HepG2 (cell line): ENCODE data around the gene TSKU. TPM values are rescaled to one million over a fixed set of nuclear protein-coding genes. Genes with fewer than 3 reads are reported as not detected.

Experiments
- ATAC-seq: fragments of 200-7000 bp; cut with Tn5 transposase; 3 replicates; pipeline ENCODE4 v1.9.1; 2020; ENCODE audit warnings: mild to moderate bottlenecking, moderate library complexity
- BruUV-seq: library from RNA; stranded (reverse); fragments of 400-500 nt; replicated peaks from 2 replicates; lab custom pipeline; 2021; lab: Mats Ljungman, UMichigan
- CTCF ChIA-PET: fragments of 300-600 bp; formaldehyde crosslinking; extraction: SDS; loops from one replicate; lab custom pipeline; 2021; ENCODE audit warnings: low total read pairs, inconsistent platforms, low intra/inter-chr PET ratio; lab: Yijun Ruan, JAX
- POLR2A ChIA-PET: fragments of 350-600 bp; sonication (Branson Sonifier 250); formaldehyde crosslinking; loops from one replicate; lab custom pipeline; 2020; ENCODE audit warnings: antibody characterized with exemption, inconsistent platforms; lab: Yijun Ruan, JAX
- DNase-seq: peaks from one replicate; pipeline ENCODE4 v3.0.0-alpha.2; 2015; ENCODE audit warnings: low spot score
- FAIRE-seq: peaks from 3 replicates; lab custom pipeline; 2011; peaks lifted over from hg19 to GRCh38; lab: Jason Lieb, UNC
- H2AFZ ChIP-seq: one replicate; pipeline ENCODE4 v1.6.1; 2011; ENCODE audit warnings: low read length, inconsistent platforms
- H3K27ac ChIP-seq: fragments of 300-600 bp; 3 replicates; pipeline ENCODE4 v1.8.0; 2011; ENCODE audit warnings: mixed run types, mild to moderate bottlenecking, mixed read lengths, low read length, inconsistent platforms; ENCODE audit not compliant: insufficient read depth; ENCODE audit errors: extremely low read length
- H3K27me3 ChIP-seq, 2 experiments: fragments of 200-600 bp in 1 of 2; 2 replicates in 1 of 2; 3 replicates in 1 of 2; pipeline versions ENCODE4 v1.6.0 to v1.8.0; 2011; ENCODE audit warnings: low read length in 2 of 2, mild to moderate bottlenecking in 2 of 2, moderate library complexity in 2 of 2, inconsistent platforms in 1 of 2; ENCODE audit not compliant: insufficient read depth in 2 of 2, control insufficient read depth in 1 of 2
- H3K36me3 ChIP-seq, 2 experiments: fragments of 200-600 bp in 1 of 2; replicated peaks in 1 of 2; 2 replicates in 1 of 2; 3 replicates in 1 of 2; pipeline versions ENCODE4 v1.5.1 to v1.8.0; 2011; ENCODE audit warnings: low read length in 2 of 2, inconsistent platforms in 1 of 2; ENCODE audit not compliant: insufficient read depth in 2 of 2, control insufficient read depth in 1 of 2
- H3K4me1 ChIP-seq: 2 replicates; pipeline ENCODE4 v1.5.1; 2012; ENCODE audit warnings: low read length, inconsistent platforms; ENCODE audit not compliant: insufficient read depth
- H3K4me2 ChIP-seq: 2 replicates; pipeline ENCODE4 v1.6.0; 2011; ENCODE audit warnings: low read depth, low read length, inconsistent platforms
- H3K4me3 ChIP-seq, 3 experiments: fragments of 200-600 bp in 1 of 3; sonication (generic), shearing (Covaris generic) in 1 of 3; replicated peaks in 1 of 3; 2 replicates each; pipeline ENCODE4 v1.5.1; 2011 to 2016; ENCODE audit warnings: low read length in 3 of 3, inconsistent platforms in 2 of 3, low read depth in 2 of 3, mild to moderate bottlenecking in 2 of 3, control low read depth in 1 of 3, mixed read lengths in 1 of 3; ENCODE audit not compliant: insufficient read depth in 1 of 3
- H3K79me2 ChIP-seq: one replicate; pipeline ENCODE4 v1.6.1; 2011; ENCODE audit warnings: low read length, inconsistent platforms; ENCODE audit not compliant: insufficient read depth
- H3K9ac ChIP-seq: 2 replicates; pipeline ENCODE4 v1.6.0; 2011; ENCODE audit warnings: mild to moderate bottlenecking, low read depth, low read length, inconsistent platforms; ENCODE audit not compliant: insufficient read depth
- H3K9me3 ChIP-seq: 2 replicates; pipeline ENCODE4 v1.5.1; 2012; ENCODE audit warnings: mild to moderate bottlenecking, low read length
- H4K20me1 ChIP-seq: 2 replicates; pipeline ENCODE4 v1.6.0; 2011; ENCODE audit warnings: inconsistent platforms, mild to moderate bottlenecking, low read length, moderate library complexity; ENCODE audit not compliant: insufficient read depth
- EZH2 ChIP-seq: conservative IDR thresholded peaks from 2 replicates; pipeline ENCODE4 v1.6.1; 2012; ENCODE audit warnings: mild to moderate bottlenecking, low read depth, low read length, moderate library complexity
- GATAD1 ChIP-seq: IDR thresholded peaks from 2 replicates; pipeline ENCODE4 v1.6.1; 2016; ENCODE audit warnings: missing genetic modification reagents, missing compliant biosample characterization
- HOXA3 ChIP-seq: sonication (generic); formaldehyde crosslinking; IDR thresholded peaks from 2 replicates; pipeline ENCODE4 v1.5.0; 2020; ENCODE audit warnings: missing genetic modification reagents
- NFYC ChIP-seq: IDR thresholded peaks from 2 replicates; pipeline ENCODE4 v1.6.1; 2016; ENCODE audit warnings: missing genetic modification reagents, missing compliant biosample characterization
- RBAK ChIP-seq: sonication (generic); formaldehyde crosslinking; IDR thresholded peaks from 2 replicates; pipeline ENCODE4 v1.5.1; 2020; ENCODE audit warnings: mild to moderate bottlenecking, missing genetic modification reagents
- SNRNP70 ChIP-seq: fragments of 200-400 bp; formaldehyde crosslinking; IDR thresholded peaks from 2 replicates; pipeline ENCODE4 v1.6.1; 2017; ENCODE audit warnings: mild to moderate bottlenecking, low read depth, low read length, moderate library complexity
- SOX6 ChIP-seq, 2 experiments: fragments of 450-650 bp in 1 of 2; sonication (generic) in 1 of 2; formaldehyde crosslinking in 1 of 2; IDR thresholded peaks; 2 replicates each; pipeline versions ENCODE4 v1.4.0 to v1.6.1; 2017 to 2020; ENCODE audit warnings: antibody characterized with exemption in 1 of 2, mild to moderate bottlenecking in 1 of 2, missing genetic modification reagents in 1 of 2
- TSC22D2 ChIP-seq: sonication (generic); formaldehyde crosslinking; IDR thresholded peaks from 2 replicates; pipeline ENCODE4 v1.5.1; 2020; ENCODE audit warnings: missing genetic modification reagents, mild to moderate bottlenecking, borderline replicate concordance
- XRCC5 ChIP-seq: fragments of 200-400 bp; formaldehyde crosslinking; optimal IDR thresholded peaks from 2 replicates; pipeline ENCODE3; 2017; ENCODE audit warnings: mild to moderate bottlenecking, low read length
- ZEB1 ChIP-seq: IDR thresholded peaks from 2 replicates; pipeline ENCODE4 v1.6.1; 2012; ENCODE audit warnings: mild to moderate bottlenecking, low read depth, inconsistent platforms; ENCODE audit not compliant: insufficient replicate concordance
- ZNF121 ChIP-seq: sonication (generic); formaldehyde crosslinking; IDR thresholded peaks from 2 replicates; pipeline ENCODE4 v1.5.0; 2020; ENCODE audit warnings: mild to moderate bottlenecking, missing genetic modification reagents
- ZNF260 ChIP-seq: sonication (generic); formaldehyde crosslinking; IDR thresholded peaks from 2 replicates; pipeline ENCODE4 v1.4.0; 2020; ENCODE audit warnings: missing genetic modification reagents, low read depth, mild to moderate bottlenecking, borderline replicate concordance
- WGBS: methylation state at CpG from one replicate; pipeline ENCODE4 v1.1.6; 2017; ENCODE audit warnings: low lambda C conversion rate; 5-methylcytosine and 5-hydroxymethylcytosine counted together
- in situ Hi-C: cut with HindIII; loops from 2 replicates; pipeline ENCODE4 v1.10.0; 2017; ENCODE audit warnings: low pct_unique_long_range_greater_than_20kb; ENCODE audit not compliant: extremely low pct_ligation_motif_present
- intact Hi-C: fragments of 100-400 bp; cut with micrococcal nuclease; formaldehyde crosslinking; loops from one replicate; pipeline ENCODE4 v1.10.0; 2022; ENCODE audit not compliant: unreplicated experiment
- polyA plus RNA-seq, 8 experiments: library from polyadenylated mRNA; depleted of rRNA in 3 of 8; stranded (reverse) in 7 of 8; unstranded in 1 of 8; fragments of >200 nt; fragmentation: Illumina TruSeq in 4 of 8; extraction: Trizol in 4 of 8; gene quantifications; 2 replicates each; pipeline versions ENCODE4 v1.2.1 to v1.2.3, GENCODE V29; 2011 to 2016; ENCODE audit warnings: low read depth in 4 of 8, missing spikeins in 1 of 8, mixed read lengths in 1 of 8; ENCODE audit not compliant: insufficient read depth in 1 of 8
- total RNA-seq, 5 experiments: library from RNA; depleted of rRNA; stranded (reverse); fragments of >200 nt; fragmentation: Illumina TruSeq; extraction: Trizol; gene quantifications; 2 replicates each; pipeline ENCODE4 v1.2.3, GENCODE V29; 2016; ENCODE audit warnings: low read depth in 1 of 5
- TF ChIP-seq, protein P1 (sequence below): sonication (generic); formaldehyde crosslinking; IDR thresholded peaks from 2 replicates; pipeline ENCODE4 v1.4.0; 2020; ENCODE audit warnings: mild to moderate bottlenecking, missing genetic modification reagents, borderline replicate concordance
- TF ChIP-seq, protein P2 (sequence below): sonication (generic); formaldehyde crosslinking; conservative IDR thresholded peaks from 2 replicates; pipeline ENCODE4 v1.5.0; 2020; ENCODE audit warnings: missing genetic modification reagents
- TF ChIP-seq, protein P3 (sequence below): sonication (generic); formaldehyde crosslinking; IDR thresholded peaks from 2 replicates; pipeline ENCODE4 v1.4.0; 2020; ENCODE audit warnings: missing genetic modification reagents, borderline replicate concordance

The TSKU gene
- total and polyA plus RNA-seq, 2 of the 13 experiments (the other 11 are each of a cell fraction or from before 2014, with no cell fraction given), result 20.3 to 21.4 TPM

DNA sequence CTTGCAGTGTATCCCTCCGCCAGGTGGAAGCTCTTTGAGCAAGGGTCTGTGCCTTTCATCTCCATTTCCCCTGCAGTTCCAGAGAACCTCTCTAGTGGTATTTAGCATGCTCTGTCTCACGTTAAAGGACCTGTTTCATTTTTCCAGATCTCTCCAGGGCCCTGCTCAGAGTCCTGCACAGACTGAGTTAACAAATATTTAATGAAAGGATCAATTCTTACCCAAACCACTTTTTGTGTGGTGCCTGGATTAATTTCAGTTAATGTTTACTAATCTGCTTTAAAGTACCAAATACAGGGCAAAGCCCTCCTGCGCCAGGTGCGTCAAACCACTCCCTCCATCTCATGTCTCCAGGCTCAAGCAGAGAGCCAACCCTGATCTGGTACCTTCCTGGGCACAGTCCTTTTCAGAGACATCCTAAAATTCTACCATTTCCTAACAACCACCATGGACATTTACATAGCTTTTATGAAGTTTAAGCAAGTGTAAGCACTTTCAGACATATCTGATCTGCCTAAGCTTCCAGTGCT is 58.8 kb downstream of the TSKU start (continued):
- TF ChIP-seq, protein P1, sequence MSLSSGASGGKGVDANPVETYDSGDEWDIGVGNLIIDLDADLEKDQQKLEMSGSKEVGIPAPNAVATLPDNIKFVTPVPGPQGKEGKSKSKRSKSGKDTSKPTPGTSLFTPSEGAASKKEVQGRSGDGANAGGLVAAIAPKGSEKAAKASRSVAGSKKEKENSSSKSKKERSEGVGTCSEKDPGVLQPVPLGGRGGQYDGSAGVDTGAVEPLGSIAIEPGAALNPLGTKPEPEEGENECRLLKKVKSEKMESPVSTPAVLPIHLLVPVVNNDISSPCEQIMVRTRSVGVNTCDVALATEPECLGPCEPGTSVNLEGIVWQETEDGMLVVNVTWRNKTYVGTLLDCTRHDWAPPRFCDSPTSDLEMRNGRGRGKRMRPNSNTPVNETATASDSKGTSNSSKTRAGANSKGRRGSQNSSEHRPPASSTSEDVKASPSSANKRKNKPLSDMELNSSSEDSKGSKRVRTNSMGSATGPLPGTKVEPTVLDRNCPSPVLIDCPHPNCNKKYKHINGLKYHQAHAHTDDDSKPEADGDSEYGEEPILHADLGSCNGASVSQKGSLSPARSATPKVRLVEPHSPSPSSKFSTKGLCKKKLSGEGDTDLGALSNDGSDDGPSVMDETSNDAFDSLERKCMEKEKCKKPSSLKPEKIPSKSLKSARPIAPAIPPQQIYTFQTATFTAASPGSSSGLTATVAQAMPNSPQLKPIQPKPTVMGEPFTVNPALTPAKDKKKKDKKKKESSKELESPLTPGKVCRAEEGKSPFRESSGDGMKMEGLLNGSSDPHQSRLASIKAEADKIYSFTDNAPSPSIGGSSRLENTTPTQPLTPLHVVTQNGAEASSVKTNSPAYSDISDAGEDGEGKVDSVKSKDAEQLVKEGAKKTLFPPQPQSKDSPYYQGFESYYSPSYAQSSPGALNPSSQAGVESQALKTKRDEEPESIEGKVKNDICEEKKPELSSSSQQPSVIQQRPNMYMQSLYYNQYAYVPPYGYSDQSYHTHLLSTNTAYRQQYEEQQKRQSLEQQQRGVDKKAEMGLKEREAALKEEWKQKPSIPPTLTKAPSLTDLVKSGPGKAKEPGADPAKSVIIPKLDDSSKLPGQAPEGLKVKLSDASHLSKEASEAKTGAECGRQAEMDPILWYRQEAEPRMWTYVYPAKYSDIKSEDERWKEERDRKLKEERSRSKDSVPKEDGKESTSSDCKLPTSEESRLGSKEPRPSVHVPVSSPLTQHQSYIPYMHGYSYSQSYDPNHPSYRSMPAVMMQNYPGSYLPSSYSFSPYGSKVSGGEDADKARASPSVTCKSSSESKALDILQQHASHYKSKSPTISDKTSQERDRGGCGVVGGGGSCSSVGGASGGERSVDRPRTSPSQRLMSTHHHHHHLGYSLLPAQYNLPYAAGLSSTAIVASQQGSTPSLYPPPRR (CRISPR knock-in tag), result no peak
- TF ChIP-seq XRCC5 (no peak), ZEB1 (no peak), TSC22D2 (no peak)

DNA sequence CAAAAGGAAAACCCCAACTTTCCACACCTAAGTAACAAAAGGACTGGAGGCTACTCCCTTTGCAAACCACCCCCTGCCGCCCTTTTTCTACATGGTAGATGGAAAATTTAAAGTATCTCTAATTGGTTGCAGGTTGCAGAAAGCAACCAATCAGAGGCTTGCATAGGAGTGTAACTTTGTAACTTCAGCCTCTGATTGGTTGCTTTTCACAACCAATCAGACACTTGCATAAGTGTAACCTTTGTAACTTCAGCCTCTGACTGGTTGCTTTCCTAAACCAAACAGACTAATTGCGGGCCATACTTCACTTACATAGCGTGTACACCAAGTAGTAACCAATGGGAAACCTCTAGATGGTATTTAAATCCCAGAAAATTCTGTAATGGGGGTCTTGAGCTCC is 60.8 kb downstream of the TSKU start:
- in situ Hi-C loops, result no loop called here
- no peak for FAIRE-seq
- ATAC-seq, result no peak
- TF ChIP-seq, protein P2, sequence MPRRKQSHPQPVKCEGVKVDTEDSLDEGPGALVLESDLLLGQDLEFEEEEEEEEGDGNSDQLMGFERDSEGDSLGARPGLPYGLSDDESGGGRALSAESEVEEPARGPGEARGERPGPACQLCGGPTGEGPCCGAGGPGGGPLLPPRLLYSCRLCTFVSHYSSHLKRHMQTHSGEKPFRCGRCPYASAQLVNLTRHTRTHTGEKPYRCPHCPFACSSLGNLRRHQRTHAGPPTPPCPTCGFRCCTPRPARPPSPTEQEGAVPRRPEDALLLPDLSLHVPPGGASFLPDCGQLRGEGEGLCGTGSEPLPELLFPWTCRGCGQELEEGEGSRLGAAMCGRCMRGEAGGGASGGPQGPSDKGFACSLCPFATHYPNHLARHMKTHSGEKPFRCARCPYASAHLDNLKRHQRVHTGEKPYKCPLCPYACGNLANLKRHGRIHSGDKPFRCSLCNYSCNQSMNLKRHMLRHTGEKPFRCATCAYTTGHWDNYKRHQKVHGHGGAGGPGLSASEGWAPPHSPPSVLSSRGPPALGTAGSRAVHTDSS (CRISPR knock-in tag), result no peak
- TF ChIP-seq, protein P3, sequence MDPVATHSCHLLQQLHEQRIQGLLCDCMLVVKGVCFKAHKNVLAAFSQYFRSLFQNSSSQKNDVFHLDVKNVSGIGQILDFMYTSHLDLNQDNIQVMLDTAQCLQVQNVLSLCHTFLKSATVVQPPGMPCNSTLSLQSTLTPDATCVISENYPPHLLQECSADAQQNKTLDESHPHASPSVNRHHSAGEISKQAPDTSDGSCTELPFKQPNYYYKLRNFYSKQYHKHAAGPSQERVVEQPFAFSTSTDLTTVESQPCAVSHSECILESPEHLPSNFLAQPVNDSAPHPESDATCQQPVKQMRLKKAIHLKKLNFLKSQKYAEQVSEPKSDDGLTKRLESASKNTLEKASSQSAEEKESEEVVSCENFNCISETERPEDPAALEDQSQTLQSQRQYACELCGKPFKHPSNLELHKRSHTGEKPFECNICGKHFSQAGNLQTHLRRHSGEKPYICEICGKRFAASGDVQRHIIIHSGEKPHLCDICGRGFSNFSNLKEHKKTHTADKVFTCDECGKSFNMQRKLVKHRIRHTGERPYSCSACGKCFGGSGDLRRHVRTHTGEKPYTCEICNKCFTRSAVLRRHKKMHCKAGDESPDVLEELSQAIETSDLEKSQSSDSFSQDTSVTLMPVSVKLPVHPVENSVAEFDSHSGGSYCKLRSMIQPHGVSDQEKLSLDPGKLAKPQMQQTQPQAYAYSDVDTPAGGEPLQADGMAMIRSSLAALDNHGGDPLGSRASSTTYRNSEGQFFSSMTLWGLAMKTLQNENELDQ (CRISPR knock-in tag), result no peak
- TF ChIP-seq NFYC (peak; percentile 33; the same call in 1 of the 2 replicates), SNRNP70 (no peak), ZNF121 (CRISPR knock-in tag) (no peak), SOX6 (IDR thresholded peaks at IDR 0.05) (no peak), SOX6 (CRISPR knock-in tag; IDR thresholded peaks at IDR 0.05) (no peak), HOXA3 (CRISPR knock-in tag) (no peak), EZH2 (no peak), RBAK (CRISPR knock-in tag) (no peak), ZNF260 (no peak), GATAD1 (CRISPR knock-in tag) (no peak), TSC22D2 (no peak)

More for the DNA sequence above, 60.8 kb downstream of the TSKU start:
- no peaks in the 10 kb centered on the region for H3K36me3 ChIP-seq
- ChIA-PET POLR2A (no interaction called here), CTCF (no interaction called here)
- no peak for DNase-seq
- H3K4me2 ChIP-seq, result no peak overlapping the region
- H4K20me1 ChIP-seq, result no peaks in the 10 kb centered on the region
- no peak overlapping the region for H3K4me3 ChIP-seq
- no peaks in the 10 kb centered on the region for H3K79me2 ChIP-seq
- WGBS, result 66% methylated on average over 3 of the region's 3 CpGs
- no peak overlapping the region for H2AFZ ChIP-seq
- intact Hi-C loops, result no loop called here
- no peak overlapping the region for H3K9ac ChIP-seq
- no peaks in the 10 kb centered on the region for H3K9me3 ChIP-seq
- peaks cover 19% of the 10 kb centered on the region for H3K4me1 ChIP-seq
- no peak overlapping the region for H3K27ac ChIP-seq
- H3K27me3 ChIP-seq, result peaks cover 0 to 5% of the 10 kb centered on the region in 2 experiments; a peak in 2 of 5 replicates
- no TSS peak for BruUV-seq
